Adipose tissue (tissue), 3 donors: Measurements from ENCODE around the gene PUS7. TPM values are rescaled to one million over a fixed set of nuclear protein-coding genes. Genes with fewer than 3 reads are reported as not detected.

Experiments used
- H3K27ac ChIP-seq: one replicate; pipeline ENCODE4 v1.5.1; 2013; ENCODE audit warnings: low read depth, low read length
- WGBS, 3 donors: extraction: QIAGEN DNeasy Blood & Tissue Kit; methylation state at CpG; one replicate each; pipeline ENCODE4 v1.1.7; 2013; 5-methylcytosine and 5-hydroxymethylcytosine counted together
- polyA plus RNA-seq, 3 donors: library from polyadenylated mRNA; stranded (reverse); fragments of 200-250 nt; gene quantifications; one replicate each; pipeline ENCODE4 v1.2.3, GENCODE V29; 2013
- donor health status: healthy with polysubstance abuse.
- donor health status: Bipolar disorder and iron deficiency.
- donor health status: healthy.

Gene PUS7
- polyA plus RNA-seq, 3 donors, result 2.9 to 12.7 (median 3.7) TPM

DNA sequence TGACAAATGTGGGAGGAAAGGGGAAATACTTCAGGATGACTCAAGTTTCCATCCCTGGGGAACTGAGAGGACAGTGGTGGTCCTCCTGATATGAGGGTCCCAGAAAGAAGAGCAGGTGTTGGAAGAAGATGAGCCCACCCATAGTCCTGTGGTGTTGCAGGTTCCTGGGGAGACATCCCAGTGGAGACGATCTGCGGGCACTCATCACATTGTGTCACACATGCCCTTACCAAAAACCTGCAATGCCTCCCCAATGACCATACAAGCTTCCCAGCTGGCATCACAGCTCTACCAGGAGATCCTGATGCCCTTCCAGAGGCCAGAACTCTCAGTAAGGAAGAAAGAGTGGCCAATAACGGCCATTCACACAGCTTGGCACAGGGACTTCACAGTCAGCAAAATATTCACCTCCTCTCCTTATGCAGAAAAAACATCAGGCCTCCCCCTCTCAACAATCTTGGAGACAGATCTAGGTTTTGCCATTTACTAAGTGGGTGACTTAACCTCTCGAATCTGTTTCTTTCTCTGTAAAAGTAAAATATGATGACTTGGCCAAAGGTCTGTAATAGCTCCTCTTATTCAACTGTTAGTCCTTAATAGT, 9.0 kb downstream of the PUS7 start:
- 77 to 95% (median 91%) methylated on average over 4 of the region's 4 CpGs for WGBS, 3 donors
- H3K27ac ChIP-seq, result no peak overlapping the region

DNA sequence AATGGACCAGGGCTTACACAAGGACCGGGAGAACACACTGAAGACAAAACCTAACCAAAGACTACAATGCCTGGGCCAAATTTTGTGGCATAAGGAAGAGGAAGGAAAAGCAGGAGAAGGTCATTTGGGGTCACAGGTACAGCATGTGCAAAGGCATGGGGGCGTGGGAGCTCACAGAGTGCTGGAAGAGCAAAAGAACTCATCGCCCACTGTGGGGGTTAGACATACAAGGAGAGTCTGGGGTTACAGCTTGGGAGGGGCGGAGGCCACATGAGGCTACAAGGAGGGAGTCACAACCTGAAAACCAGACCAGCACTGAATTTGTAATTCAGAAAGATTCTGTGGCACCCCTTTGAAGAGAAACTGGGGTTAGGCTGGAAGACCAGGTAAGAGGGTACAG, 9.7 kb downstream of the PUS7 start:
- H3K27ac ChIP-seq, result no peak overlapping the region
- WGBS, 3 donors, result 74 to 79% (median 76%) methylated on average over 4 of the region's 4 CpGs

DNA sequence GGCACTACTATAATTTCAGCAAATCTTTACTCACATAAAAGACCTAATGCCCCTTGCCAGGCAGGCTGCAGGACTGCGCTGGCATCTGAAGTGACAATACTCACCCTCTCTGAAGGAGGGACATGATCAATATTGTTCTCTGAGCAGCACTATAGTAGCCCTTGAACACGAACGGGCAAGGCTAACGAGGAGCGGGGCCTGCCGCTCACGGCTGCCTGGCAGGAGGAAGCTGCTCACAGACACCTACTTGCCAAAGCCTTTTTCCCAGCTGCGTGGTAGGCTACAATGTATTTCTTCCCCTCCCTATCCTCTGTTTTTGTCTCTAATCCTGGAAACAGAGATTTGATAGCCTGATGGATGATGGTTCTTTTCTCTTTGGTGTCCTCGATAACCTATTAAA, 19.9 kb downstream of the PUS7 start:
- no peak overlapping the region for H3K27ac ChIP-seq
- WGBS, 3 donors, result 90 to 92% (median 92%) methylated on average over 9 of the region's 9 CpGs

DNA sequence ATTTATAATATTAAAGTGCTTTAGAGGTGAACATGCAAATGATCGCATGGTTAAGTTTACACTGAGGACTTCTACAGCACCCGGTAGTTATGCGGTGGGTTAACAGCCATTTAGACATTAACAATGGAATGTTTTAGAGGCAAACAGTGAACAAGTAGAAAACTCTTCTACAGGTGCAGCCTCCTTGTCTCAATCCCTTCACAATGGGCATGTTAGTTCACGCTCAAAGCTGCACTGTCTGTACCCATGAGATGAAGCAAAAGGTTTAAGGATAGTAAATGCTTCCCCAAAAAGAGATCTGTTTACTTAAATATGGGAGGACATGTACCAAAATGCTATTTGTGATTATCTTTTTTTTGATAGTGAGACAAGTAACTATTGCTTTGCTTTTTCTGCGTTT, 25.1 kb downstream of the PUS7 start:
- H3K27ac ChIP-seq, result no peak overlapping the region

DNA sequence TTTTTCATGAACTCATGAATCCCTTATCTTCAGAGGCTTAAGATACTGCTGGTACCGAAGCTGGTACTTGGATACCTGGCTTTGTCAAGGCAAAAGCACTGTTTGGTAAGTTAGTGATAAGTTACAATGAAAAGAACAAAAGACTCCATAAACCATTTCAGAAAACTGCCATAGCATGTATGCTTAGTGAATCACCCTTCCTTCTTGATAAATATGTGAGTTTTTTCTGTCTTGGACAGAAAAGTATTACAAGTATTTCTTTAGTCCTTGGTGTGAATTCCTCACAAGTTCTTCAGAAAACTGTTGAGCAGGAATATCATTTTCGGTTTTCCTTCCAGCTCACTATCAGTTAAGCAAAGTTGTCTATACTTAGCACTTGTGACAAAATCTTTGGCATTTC, 25.6 kb downstream of the PUS7 start:
- 26 to 88% (median 84%) methylated on average over 2 of the region's 2 CpGs for WGBS, 3 donors
- no peak overlapping the region for H3K27ac ChIP-seq

More for the DNA sequence above, 25.1 kb downstream of the PUS7 start:
- 56 to 94% (median 93%) methylated on average over 5 of the region's 5 CpGs for WGBS, 3 donors

DNA sequence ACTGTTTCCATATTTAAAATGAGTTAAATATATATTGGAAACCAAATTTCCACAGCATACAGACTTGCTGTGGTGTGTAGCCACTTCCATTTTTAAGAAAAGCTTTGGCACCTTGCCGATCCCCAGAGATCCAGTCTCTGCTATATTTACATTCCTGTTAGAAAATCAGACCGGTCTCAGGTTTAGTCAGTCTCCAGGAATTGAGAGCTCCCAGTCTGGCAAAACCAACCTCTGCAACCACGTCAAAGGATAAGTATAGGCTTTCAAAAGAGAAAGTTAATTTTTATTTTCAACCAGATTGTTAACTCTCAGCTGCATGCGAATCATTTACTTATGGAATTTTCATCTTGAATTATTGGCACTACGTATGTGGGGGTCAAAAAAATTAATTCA, 28.2 kb downstream of the PUS7 start:
- H3K27ac ChIP-seq, result no peak overlapping the region
- 76 to 89% (median 81%) methylated on average over 5 of the region's 5 CpGs for WGBS, 3 donors

DNA sequence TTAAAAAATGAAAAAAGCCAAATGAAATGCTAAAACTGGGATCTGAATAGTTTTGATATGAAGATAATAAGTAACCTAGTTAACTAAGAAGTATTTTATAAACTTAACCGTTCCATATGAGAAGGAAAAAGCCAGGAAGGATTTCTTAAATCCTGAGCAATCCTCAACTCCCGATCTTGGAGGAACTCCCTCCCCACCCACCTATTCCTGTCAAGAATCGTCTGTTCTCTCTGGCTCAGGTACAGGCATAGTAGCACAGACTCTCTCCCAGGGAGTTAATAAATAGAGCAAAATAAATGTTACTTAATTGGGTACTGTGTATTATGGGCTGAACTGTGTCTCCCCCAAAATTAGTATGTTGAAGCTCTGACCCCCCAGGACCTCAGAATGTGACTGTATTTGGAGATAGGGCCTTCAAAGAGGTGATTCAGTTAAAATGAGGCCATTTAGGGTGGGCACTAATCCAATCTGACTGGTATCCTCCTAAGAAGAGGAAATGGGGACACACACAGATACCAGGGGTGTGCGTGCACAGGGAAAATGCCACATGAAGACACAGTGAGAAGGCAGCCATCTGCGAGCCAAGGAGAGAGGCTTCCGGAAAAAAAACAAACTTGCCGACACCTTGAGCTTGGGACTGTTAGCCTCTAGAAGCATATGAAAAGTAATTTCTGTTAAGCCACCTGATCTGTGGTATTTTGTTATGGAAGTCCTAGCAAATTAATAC, 28.7 kb downstream of the PUS7 start:
- 66 to 77% (median 74%) methylated on average over 7 of the region's 7 CpGs for WGBS, 3 donors

DNA sequence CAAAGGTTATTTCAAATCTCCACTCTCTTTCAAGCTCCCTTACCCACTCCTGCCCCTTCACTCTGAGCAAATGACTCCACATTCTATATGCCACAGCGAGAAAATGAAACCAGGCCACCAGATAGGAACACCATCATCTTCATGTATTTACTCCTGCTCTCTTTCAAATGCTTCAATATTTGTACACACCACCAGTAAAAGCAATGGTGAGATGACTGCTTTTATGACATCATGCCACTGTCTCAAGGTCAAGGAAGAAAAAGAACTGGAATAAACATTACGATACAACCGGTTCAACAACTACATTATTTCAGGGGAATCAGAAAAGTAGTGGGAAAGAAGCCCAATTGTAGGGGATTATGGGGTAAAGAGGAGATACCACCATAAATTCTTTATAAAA, 32.7 kb downstream of the PUS7 start:
- WGBS, 3 donors, result 62 to 95% (median 92%) methylated on average over 3 of the region's 3 CpGs
- H3K27ac ChIP-seq, result no peak overlapping the region

More for the DNA sequence above, 28.7 kb downstream of the PUS7 start:
- H3K27ac ChIP-seq, result no peak overlapping the region

DNA sequence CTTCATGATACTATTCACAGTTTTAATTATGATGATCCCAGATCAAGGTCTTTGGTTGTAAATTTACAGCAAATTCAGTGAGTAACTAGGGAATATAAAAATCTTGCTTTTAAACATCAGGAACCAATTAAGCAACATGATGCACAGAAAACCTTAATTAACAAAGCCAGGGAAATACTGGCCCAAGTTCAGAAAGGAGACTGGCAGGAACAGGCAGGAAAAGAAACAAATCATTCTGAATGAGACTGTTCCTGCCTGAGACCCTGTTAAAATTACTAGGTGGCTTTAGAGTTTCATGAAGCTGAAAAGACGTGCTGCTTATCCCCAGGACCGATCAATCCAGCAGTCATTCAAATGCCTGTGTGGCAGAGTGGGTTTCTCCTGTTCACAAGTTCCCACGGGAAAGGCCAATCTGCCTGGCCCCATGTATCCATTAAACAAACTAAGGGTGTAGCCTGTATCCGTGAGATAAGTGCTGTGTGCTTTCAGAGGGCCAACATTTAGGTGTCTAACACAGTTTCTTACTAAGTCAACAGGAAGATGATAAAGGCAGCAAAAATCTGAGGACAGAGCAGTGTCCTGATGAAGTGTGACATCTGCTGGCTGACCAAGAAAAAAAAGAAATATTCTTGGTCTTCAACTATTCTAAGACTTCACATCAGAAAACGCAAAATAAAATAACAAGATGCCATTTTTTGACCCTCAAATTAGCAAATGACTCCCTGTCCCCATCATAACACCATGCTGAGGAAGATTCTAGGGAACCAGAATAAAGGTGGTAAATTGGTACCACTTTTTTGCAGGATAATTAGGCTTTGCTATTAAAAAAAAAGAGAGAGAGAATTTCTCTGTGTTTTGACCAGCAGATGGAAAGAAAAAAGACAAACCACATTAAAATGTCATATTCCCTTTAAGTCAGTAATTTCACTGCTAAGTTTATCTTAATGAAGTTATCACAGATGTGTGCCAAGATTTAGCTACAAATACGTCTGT, 34.2 kb downstream of the PUS7 start:
- 27 to 67% (median 58%) methylated on average over 6 of the region's 6 CpGs for WGBS, 3 donors
- no peak overlapping the region for H3K27ac ChIP-seq

DNA sequence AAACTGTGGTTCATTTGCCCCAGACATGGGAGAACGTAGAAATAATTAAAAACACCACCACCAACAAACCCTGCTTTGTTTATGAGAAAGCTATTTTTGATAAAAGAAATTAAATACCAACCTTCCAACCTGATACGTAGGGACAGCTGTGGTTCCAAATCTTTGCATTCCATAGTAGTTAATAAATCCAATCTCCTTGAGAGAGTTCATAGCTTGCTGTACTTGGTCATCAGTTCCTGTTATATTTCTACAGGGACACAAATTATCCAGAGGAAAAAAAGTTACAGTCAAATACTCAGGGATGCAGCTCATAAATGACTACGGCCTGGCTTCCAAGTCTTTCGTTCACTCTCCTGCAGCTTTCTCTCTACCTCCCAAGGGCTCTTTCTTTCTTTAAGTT, 41.1 kb downstream of the PUS7 start:
- H3K27ac ChIP-seq, result no peak overlapping the region
- WGBS, 3 donors, result 90 to 97% (median 96%) methylated on average over 4 of the region's 4 CpGs

DNA sequence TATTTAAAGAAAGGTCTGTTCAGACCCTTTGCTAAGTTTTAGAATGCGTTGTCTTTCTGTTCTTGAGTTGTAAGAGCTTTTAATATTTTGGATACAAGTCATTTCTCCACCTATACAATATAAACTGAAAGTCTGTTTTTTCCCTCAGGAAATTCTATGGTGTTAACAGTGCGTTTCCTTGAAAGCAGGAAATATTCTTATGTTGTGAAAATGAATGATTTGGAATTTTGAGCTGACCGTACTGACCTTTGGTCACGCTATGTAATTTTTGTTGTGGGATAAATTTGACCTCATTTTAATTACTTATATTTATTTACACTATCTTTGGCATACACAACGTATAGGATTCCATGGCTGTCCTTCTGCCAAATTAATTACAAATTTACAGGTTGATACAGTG, 43.5 kb downstream of the PUS7 start:
- WGBS, 3 donors, result 78 to 86% (median 82%) methylated on average over 5 of the region's 5 CpGs

DNA sequence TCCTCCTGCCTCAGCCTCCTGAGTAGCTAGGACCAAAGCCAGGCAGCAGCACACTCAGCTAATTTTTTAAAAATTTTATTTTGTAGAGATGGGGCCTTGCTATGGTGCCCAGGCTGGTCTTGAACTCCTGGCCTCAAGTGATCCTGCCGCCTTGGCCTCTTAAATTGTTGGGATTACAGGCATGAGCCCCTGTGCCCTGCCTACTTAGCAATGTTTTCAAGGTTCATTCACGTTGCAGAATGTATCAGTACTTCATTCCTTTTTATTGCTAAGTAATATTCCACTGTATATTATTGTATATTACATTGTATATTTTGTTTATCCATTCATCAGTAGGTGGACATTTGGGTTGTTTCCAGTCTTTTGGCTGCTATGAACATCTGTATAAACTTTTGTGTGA, 44.2 kb downstream of the PUS7 start:
- WGBS, 3 donors, result 88 to 96% (median 95%) methylated on average over 2 of the region's 2 CpGs
- no peak overlapping the region for H3K27ac ChIP-seq

More for the DNA sequence above, 43.5 kb downstream of the PUS7 start:
- no peak overlapping the region for H3K27ac ChIP-seq

DNA sequence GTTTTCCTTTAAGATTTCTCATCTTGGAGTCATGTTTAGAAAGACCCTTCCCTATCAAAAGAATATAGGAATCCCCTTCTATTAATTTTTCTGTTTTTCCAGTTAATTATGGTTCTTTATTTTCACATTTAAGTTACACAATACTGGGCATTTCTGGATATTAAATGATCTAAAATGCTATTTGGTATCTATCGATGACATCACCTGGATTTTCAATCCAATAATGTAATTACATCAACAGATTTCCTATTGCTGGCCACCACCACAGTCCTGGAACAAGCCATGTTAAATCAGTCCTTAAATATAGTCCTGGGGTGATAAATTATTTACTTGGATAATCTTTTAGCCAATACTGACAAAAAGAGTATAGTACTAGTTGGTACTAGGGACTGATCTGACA, 48.0 kb downstream of the PUS7 start:
- no peak overlapping the region for H3K27ac ChIP-seq
- 79 to 95% (median 91%) methylated on average over 1 of the region's 1 CpG for WGBS, 3 donors

DNA sequence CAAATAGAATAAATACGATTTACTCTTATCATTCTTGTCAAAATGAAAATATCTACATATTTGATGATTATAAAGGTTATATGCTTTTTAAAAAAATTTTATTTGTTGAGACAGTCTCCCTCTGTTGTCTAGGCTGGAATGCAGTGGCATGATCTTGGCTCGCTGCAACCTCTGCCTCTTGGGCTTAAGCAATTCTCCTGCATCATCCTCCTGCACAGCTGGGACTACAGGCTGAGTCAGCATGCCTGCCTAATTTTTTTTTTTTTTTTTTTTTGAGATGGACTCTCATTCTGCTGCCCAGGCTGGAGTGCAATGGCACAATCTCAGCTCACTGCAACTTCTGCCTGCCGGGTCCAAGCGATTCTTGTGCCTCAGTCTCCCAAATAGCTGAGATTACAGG, 48.9 kb downstream of the PUS7 start:
- H3K27ac ChIP-seq, result no peak overlapping the region
- WGBS, 3 donors, result 80 to 93% (median 80%) methylated on average over 4 of the region's 4 CpGs

DNA sequence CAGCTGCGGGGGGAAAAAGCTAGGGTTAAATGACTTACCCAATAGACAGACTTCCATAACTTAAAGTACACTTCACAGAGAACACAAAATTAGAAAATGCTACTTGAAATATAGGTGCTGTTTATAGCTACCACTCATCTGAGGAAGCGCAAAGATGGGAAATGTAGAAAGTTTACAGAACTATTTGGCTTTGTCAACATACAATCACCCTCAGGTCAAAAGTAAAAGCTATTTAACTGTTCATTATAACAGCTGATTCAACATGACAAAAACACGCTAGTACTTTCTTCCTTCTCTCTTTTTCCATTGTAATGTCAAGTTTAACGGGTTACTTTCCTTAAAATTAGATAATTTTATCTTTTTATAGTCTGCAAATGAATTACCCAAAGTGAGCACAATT, 51.2 kb downstream of the PUS7 start:
- 94 to 98% (median 96%) methylated on average over 4 of the region's 4 CpGs for WGBS, 3 donors
- no peak overlapping the region for H3K27ac ChIP-seq

DNA sequence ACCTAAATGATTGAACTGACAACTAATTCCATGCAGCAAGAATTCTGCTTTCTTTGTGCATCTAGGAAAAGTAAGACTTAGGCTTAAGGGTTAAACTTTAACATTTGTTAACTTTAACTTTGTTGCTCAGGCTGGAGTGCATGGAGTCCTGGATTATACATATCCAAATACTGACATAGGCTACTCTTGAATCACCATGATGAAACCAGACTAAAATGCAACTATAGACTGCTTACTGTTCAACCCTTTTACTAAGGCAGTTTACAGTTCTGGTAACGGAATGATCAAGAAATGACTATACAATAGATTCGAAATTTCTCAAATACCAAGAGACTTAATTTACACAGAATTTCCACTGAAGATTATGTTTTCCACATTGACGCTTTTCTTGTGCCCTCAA, 52.0 kb downstream of the PUS7 start:
- no peak overlapping the region for H3K27ac ChIP-seq
- 95 to 98% (median 95%) methylated on average over 3 of the region's 3 CpGs for WGBS, 3 donors

DNA sequence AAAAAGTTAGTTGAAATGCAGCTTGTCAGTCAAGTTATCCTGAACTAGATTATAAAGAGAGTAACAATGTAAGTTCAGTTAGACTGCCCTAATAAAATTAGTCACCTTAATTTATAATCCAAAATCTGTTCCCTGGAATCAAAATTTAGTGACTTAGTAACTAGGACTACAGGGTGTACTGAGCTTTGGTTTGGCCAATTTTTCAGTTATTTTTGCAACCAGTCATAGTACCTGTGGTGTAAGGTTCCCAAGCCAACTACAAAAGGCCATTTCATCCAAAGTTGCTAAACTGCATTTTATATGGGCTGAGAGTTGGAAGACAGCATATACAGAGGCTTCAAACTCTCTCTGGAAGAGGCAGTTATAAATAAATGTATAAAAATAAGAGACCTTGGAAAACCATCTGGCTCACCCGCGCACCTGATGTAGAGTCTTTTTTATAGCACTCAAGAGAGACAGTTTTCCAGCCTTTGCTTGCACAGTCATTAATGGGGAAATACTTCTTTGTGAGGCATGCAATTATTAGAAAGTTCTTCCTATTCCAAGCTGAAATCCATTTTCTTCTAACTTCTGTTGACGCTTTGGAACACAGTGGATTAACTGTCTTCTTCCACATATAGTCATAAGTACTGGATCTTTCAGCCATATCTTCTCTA, 59.2 kb downstream of the PUS7 start:
- WGBS, 3 donors, result 77 to 93% (median 82%) methylated on average over 3 of the region's 3 CpGs
- H3K27ac ChIP-seq, result no peak overlapping the region

DNA sequence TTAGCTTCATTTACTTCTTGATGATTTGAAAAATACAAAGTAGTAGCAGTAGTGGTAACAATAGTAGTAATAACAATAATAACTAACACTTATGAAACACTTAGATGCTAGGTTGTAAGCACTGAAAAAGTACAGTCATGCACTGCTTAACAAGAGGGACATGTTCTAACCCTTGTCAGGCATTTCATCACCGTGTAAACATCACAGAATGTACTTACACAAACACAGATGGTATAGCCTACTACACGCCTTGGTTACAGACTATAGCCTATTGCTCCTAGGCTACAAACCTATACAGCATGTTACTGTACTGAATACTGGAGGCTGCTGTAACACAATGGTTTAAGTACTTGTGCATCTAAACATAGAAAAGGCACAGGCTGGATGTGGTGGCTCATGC, 60.6 kb downstream of the PUS7 start:
- WGBS, 3 donors, result 78 to 90% (median 84%) methylated on average over 2 of the region's 2 CpGs
- H3K27ac ChIP-seq, result no peak overlapping the region
